ENCODE measurements around the gene HPS3.

GRCh38 chr3:149170672-149171071 lies 41.2 kb downstream of the HPS3 start:
- no peak for TF ChIP-seq EZH2phosphoT487 (IDR thresholded peaks at IDR 0.05; ENCODE audit: borderline replicate concordance, low read length)
- no peak for TF ChIP-seq CTCF (conservative IDR thresholded peaks at IDR 0.05; ENCODE audit: low read depth, low read length)

Data from PC-3 (cell line).